ENCODE measurements around the gene LKAAEAR1.
"Not testable (repeated sequence)": the region's sequence is repeated elsewhere in the genome, so short reads cannot be mapped to it uniquely, and the experiment has no call there.

Gene LKAAEAR1

DNA sequence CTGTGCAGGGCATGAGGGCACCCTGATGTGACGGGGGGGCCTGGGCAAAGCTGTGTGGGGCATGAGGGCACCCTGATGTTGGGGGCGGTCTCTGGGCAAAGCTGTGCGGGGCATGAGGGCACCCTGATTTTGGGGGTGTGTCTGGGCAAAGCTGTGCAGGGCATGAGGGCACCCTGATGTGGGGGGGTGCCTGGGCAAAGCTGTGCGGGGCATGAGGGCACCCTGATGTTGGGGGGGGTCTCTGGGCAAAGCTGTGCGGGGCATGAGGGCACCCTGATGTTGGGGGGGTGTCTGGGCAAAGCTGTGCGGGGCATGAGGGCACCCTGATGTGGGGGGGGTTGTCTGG lies 33.2 kb upstream of the LKAAEAR1 start:
- H3K27ac ChIP-seq (ENCODE audit: low read depth in 2 of 2, low read length in 2 of 2); H3K9ac ChIP-seq (ENCODE audit: low read depth in 1 of 2, low read length in 2 of 2); H3K9me3 ChIP-seq (ENCODE audit: control insufficient read depth in 2 of 2, low read length in 2 of 2); H3K4me3 ChIP-seq (ENCODE audit: low read length in 2 of 2); H3K4me1 ChIP-seq (ENCODE audit: control insufficient read depth in 2 of 2, insufficient read depth in 2 of 2, low read length in 2 of 2); H3K36me3 ChIP-seq (ENCODE audit: control insufficient read depth in 2 of 2, insufficient read depth in 2 of 2, low read length in 2 of 2): not testable (repeated sequence)
- peaks cover 2 to 10% of the 10 kb centered on the region in 2 donors for H3K27me3 ChIP-seq (ENCODE audit: control insufficient read depth in 2 of 2, insufficient read depth in 2 of 2, low read length in 2 of 2)

DNA sequence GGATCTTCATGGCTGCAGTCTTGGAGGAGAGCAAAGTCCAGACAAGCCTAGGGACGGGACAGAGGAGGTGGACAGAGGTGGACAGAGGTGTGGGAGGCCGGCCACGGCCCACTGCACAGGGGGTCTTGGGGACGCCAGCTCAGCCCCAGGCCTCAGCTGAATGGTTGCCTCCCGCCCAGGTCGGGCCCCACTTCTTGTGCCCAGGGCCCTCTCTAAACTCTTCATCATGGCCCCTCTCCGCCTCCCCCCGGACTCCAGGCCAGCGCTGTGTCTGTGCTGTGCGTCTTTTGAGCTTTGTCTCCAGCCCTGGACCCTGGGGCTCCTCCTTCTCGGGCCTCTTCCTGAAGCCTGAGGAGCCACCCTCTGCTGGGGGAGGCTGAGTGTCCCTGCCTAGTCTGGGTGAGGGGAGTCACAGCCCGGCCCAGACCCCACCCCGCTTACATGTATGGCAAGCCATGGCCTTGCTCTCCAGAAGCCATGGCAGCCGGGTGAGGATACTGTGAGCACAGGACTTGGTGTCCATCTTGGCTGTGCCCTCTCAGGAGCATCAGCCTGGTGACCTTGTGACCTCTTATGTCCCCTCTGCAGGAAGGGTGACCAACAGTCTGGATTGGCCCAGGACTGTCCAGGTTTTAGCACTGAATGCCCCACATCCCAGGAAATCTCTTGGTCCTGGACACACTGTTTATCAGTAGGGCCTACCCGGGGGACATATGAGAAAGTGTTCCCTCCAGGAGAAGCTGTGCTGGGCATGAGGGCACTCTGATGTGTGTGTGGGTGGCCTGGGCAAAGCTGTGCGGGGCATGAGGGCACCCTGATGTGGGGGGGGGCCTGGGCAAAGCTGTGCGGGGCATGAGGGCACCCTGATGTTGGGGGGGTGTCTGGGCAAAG lies 32.6 kb upstream of the LKAAEAR1 start:
- no peak overlapping the region for H3K9ac ChIP-seq (ENCODE audit: low read depth in 1 of 2, low read length in 2 of 2)
- H3K27ac ChIP-seq (ENCODE audit: low read depth in 2 of 2, low read length in 2 of 2): no peak overlapping the region
- H3K9me3 ChIP-seq (ENCODE audit: control insufficient read depth in 2 of 2, low read length in 2 of 2): no peaks in the 10 kb centered on the region
- H3K36me3 ChIP-seq (ENCODE audit: control insufficient read depth in 2 of 2, insufficient read depth in 2 of 2, low read length in 2 of 2): no peaks in the 10 kb centered on the region
- peaks cover 2 to 10% of the 10 kb centered on the region in 2 donors for H3K27me3 ChIP-seq (ENCODE audit: control insufficient read depth in 2 of 2, insufficient read depth in 2 of 2, low read length in 2 of 2)
- peaks cover 0 to 2% of the 10 kb centered on the region in 2 donors for H3K4me1 ChIP-seq (ENCODE audit: control insufficient read depth in 2 of 2, insufficient read depth in 2 of 2, low read length in 2 of 2)
- no peak overlapping the region for H3K4me3 ChIP-seq (ENCODE audit: low read length in 2 of 2)

DNA sequence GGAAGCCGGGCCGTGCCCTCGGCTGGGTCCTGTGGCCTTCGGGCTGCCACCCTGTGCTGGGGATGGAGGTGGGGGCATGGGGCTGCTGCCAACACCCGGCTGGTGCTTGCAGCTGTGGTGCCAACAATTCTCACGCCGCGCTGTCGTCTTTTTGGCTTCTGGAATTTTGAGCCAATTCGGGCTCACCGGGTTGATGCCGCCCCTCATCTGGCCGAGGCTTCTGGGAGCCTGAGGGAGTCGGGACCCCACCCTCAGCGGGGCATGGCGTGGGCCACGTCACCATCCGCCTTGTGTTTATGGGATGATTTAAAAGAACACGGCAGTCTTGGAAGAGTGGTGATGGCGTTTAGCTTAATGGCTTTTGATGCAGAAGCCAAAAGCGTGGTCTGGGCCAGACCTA lies 31.8 kb upstream of the LKAAEAR1 start:
- no peak overlapping the region for H3K27ac ChIP-seq (ENCODE audit: low read depth in 2 of 2, low read length in 2 of 2)
- peaks cover 0 to 2% of the 10 kb centered on the region in 2 donors for H3K4me1 ChIP-seq (ENCODE audit: control insufficient read depth in 2 of 2, insufficient read depth in 2 of 2, low read length in 2 of 2)
- no peak overlapping the region for H3K4me3 ChIP-seq (ENCODE audit: low read length in 2 of 2)
- H3K9me3 ChIP-seq (ENCODE audit: control insufficient read depth in 2 of 2, low read length in 2 of 2): no peaks in the 10 kb centered on the region
- no peaks in the 10 kb centered on the region for H3K36me3 ChIP-seq (ENCODE audit: control insufficient read depth in 2 of 2, insufficient read depth in 2 of 2, low read length in 2 of 2)
- H3K9ac ChIP-seq (ENCODE audit: low read depth in 1 of 2, low read length in 2 of 2): no peak overlapping the region
- peaks cover under 1 to 3% of the 10 kb centered on the region in 2 donors for H3K27me3 ChIP-seq (ENCODE audit: control insufficient read depth in 2 of 2, insufficient read depth in 2 of 2, low read length in 2 of 2)

DNA sequence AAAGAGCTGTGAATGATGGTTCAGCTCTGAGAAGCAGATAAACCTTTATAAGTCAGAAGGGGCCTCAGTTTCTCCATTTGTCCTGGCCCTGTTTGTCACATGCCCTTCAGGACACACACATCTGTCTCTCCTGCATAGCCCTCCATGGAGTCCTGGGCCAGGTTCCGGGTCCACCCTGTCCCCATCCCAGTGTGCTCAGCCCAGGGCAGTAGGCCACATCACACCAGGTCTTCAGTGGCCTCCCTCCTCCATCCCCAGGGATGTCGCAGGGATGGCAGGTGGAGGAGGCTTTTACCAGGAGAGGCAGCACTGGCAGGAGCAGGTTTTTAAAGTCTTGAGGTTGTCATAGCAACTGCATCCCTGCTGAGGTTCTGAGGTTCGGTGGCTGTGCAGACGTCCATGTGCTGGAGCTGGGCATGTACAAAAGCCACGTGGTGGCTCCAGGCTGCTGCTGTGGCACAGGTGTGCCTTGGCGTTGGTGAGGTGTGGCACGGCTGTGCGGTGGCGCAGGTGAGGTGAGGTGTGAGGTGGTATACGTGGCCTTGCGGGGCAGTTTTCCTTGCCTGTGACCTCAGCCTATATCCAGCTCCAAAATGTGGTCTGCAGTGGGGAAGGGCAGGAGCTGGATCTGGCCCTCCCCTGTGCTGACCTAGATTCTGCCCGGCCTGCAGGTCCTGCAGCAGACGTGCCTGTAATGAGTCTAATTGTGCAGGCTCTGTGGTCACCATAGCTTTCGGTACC lies 31.1 kb upstream of the LKAAEAR1 start:
- peaks cover 0 to 1% of the 10 kb centered on the region in 2 donors for H3K4me1 ChIP-seq (ENCODE audit: control insufficient read depth in 2 of 2, insufficient read depth in 2 of 2, low read length in 2 of 2)
- no peaks in the 10 kb centered on the region for H3K9me3 ChIP-seq (ENCODE audit: control insufficient read depth in 2 of 2, low read length in 2 of 2)
- H3K4me3 ChIP-seq (ENCODE audit: low read length in 2 of 2): no peak overlapping the region
- no peaks in the 10 kb centered on the region for H3K36me3 ChIP-seq (ENCODE audit: control insufficient read depth in 2 of 2, insufficient read depth in 2 of 2, low read length in 2 of 2)
- no peak overlapping the region for H3K9ac ChIP-seq (ENCODE audit: low read depth in 1 of 2, low read length in 2 of 2)
- H3K27ac ChIP-seq (ENCODE audit: low read depth in 2 of 2, low read length in 2 of 2): no peak overlapping the region
- H3K27me3 ChIP-seq (ENCODE audit: control insufficient read depth in 2 of 2, insufficient read depth in 2 of 2, low read length in 2 of 2): no peaks in the 10 kb centered on the region

DNA sequence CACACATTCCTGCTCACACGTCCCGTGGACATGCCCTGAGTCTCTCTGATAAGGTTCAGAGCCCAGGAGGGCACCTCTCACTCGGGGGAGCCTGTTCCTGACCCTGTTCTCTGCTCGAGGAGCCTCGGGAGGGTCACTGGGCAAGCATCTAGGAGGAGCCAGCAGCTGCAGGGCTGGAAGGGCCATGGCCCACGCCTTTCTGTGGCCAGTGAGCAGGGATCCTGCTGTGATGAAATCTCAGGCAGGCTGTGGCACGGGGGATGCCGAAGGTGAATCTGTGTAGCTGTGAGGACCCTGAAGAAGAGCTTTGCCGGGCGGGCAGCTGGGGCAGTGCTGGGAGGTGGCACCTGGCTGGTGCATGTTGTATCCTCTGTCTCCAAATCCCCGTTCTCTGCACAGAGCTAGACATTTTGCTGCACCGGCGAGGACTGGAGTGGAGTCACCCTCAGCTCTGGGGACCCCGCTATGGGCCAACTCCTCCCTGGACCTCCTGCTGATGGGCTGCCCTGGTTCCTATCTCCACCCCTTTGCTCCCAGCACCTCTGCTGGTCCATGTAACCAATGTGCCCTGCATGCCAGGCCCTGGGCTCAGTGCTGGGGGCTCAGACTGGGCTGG lies 30.3 kb upstream of the LKAAEAR1 start:
- no peak overlapping the region for H3K9ac ChIP-seq (ENCODE audit: low read depth in 1 of 2, low read length in 2 of 2)
- no peak overlapping the region for H3K4me3 ChIP-seq (ENCODE audit: low read length in 2 of 2)
- H3K27ac ChIP-seq (ENCODE audit: low read depth in 2 of 2, low read length in 2 of 2): no peak overlapping the region
- no peaks in the 10 kb centered on the region for H3K36me3 ChIP-seq (ENCODE audit: control insufficient read depth in 2 of 2, insufficient read depth in 2 of 2, low read length in 2 of 2)
- no peaks in the 10 kb centered on the region for H3K4me1 ChIP-seq (ENCODE audit: control insufficient read depth in 2 of 2, insufficient read depth in 2 of 2, low read length in 2 of 2)
- no peaks in the 10 kb centered on the region for H3K27me3 ChIP-seq (ENCODE audit: control insufficient read depth in 2 of 2, insufficient read depth in 2 of 2, low read length in 2 of 2)
- H3K9me3 ChIP-seq (ENCODE audit: control insufficient read depth in 2 of 2, low read length in 2 of 2): no peaks in the 10 kb centered on the region

DNA sequence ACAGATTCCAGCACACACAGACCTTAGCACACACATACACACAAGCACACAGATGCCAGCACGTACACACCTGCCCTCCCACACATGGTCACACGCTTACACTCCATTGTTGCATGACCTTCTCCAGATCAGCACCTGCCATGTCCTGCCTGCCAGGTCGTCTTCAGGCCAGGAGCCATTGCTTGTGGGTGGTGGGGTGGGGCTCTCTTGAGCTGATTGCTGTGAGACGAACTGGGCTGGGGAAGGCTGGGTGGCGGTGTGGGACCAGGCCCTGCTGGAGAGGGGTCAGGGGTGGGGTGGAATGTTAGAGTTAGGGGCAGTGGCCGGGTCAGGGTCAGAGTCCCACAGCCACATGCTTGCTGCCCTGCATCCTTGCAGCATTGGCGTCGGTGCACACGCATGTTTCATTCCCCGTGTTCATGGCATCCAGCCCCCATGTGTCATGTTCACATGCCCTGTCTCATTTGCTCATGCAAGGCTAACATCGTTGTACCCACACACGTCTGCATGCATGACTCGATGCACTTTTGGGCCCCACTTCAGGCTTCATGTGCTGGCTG lies 29.7 kb upstream of the LKAAEAR1 start:
- no peaks in the 10 kb centered on the region for H3K4me1 ChIP-seq (ENCODE audit: control insufficient read depth in 2 of 2, insufficient read depth in 2 of 2, low read length in 2 of 2)
- H3K4me3 ChIP-seq (ENCODE audit: low read length in 2 of 2): no peak overlapping the region
- H3K9me3 ChIP-seq (ENCODE audit: control insufficient read depth in 2 of 2, low read length in 2 of 2): no peaks in the 10 kb centered on the region
- H3K9ac ChIP-seq (ENCODE audit: low read depth in 1 of 2, low read length in 2 of 2): no peak overlapping the region
- no peaks in the 10 kb centered on the region for H3K27me3 ChIP-seq (ENCODE audit: control insufficient read depth in 2 of 2, insufficient read depth in 2 of 2, low read length in 2 of 2)
- no peak overlapping the region for H3K27ac ChIP-seq (ENCODE audit: low read depth in 2 of 2, low read length in 2 of 2)
- no peaks in the 10 kb centered on the region for H3K36me3 ChIP-seq (ENCODE audit: control insufficient read depth in 2 of 2, insufficient read depth in 2 of 2, low read length in 2 of 2)

DNA sequence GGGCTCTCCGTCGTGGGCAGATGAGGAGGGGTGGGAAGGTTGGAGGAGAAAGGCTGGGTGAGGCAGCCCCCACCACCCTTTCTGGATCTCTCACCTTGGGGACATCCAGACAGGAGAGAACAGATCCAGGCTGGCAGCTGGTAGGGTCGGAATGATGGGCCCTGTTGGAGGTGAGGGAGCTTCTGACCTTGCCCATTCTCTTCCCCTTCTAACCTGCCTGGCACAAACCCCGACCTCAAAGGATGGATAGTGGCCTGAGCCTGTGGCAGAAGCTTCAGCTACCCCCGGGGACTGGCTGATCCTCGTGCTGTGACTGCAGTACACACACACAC lies 29.2 kb upstream of the LKAAEAR1 start:
- no peaks in the 10 kb centered on the region for H3K27me3 ChIP-seq (ENCODE audit: control insufficient read depth in 2 of 2, insufficient read depth in 2 of 2, low read length in 2 of 2)
- no peaks in the 10 kb centered on the region for H3K9me3 ChIP-seq (ENCODE audit: control insufficient read depth in 2 of 2, low read length in 2 of 2)
- H3K9ac ChIP-seq (ENCODE audit: low read depth in 1 of 2, low read length in 2 of 2): no peak overlapping the region
- H3K27ac ChIP-seq (ENCODE audit: low read depth in 2 of 2, low read length in 2 of 2): no peak overlapping the region
- H3K4me3 ChIP-seq (ENCODE audit: low read length in 2 of 2): no peak overlapping the region
- H3K36me3 ChIP-seq (ENCODE audit: control insufficient read depth in 2 of 2, insufficient read depth in 2 of 2, low read length in 2 of 2): no peaks in the 10 kb centered on the region
- H3K4me1 ChIP-seq (ENCODE audit: control insufficient read depth in 2 of 2, insufficient read depth in 2 of 2, low read length in 2 of 2): no peaks in the 10 kb centered on the region

DNA sequence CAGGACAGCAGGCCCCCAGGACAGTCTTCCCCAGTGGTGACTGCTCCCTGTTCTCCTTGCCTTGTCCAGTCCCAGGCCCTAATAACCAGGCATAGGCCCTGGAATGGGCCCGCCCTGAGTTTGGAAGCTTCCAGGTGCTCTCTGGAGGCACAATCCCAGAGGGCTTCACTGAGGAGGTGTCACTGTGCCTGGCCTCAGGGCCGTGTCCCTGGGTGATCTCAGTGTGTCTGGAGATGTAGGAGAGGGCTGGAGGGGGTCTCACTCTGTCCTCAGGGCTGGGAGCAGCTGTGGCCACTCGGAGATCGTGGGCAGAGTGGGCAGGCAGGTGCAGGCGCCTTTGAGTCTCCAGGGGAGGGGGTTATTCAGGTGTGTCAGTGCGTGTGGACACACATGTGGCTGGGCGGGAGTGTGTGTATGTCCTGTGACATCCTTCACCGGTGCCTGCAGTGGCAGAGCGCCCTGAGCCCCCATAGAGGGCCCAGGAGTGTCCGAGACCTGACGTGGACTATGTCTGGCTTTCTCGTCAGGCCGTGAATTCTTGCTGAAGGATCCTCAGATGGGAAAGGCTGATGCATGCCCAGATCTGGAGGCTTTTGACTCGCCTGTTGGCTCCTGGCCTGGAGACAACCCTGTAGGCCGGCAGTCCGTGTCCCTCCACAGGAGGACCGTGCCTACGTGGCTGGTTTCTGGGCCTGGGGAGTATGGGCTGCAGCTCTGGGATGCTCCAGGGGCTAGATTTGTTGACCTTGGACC lies 28.7 kb upstream of the LKAAEAR1 start:
- Histone ChIP-seq H3K9me3 (ENCODE audit: control insufficient read depth in 2 of 2, low read length in 2 of 2) (no peaks in the 10 kb centered on the region), H3K27ac (ENCODE audit: low read depth in 2 of 2, low read length in 2 of 2) (no peak overlapping the region), H3K27me3 (ENCODE audit: control insufficient read depth in 2 of 2, insufficient read depth in 2 of 2, low read length in 2 of 2) (no peaks in the 10 kb centered on the region), H3K4me1 (ENCODE audit: control insufficient read depth in 2 of 2, insufficient read depth in 2 of 2, low read length in 2 of 2) (no peaks in the 10 kb centered on the region), H3K9ac (ENCODE audit: low read depth in 1 of 2, low read length in 2 of 2) (no peak overlapping the region), H3K36me3 (ENCODE audit: control insufficient read depth in 2 of 2, insufficient read depth in 2 of 2, low read length in 2 of 2) (no peaks in the 10 kb centered on the region), H3K4me3 (ENCODE audit: low read length in 2 of 2) (no peak overlapping the region)

DNA sequence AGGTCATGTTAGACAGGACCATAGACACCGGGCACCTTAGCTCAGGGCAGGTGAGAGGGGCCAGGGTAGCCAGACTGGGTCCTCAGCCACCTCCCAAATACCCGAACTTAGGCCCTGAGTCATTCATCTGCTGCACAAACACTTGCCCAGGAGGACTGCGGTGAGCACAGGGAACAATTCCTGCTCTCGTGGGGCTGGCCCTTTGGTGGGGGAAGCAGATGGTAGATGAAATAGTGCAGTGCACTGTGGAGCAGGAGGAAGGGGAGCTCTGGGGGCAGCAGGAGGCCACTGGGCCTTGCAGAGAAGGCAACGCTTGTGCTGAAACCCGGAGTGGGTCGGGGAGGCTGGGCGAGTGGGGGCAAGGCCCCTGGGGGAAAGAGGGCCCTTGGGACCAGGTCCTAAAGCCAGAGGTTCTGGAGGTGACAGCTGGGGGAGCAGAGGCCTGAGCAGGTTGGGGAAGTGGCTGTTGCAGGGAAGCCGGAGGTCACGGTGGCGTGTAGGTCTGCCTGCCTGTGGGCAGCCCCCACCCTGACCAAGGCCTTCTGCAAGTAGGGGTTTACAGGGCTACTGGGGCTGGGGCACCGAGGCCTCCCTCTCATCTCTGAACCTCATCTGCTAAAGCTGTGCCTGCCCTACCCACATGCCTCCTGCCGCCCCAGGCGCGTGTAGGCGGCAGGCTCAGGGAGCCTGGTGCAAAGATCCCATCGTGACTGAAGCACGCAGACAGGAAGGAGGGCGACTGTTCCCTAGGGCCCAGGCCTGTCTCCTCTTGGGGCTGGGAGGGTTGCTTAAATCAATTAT lies 27.8 kb upstream of the LKAAEAR1 start:
- no peaks in the 10 kb centered on the region for H3K36me3 ChIP-seq (ENCODE audit: control insufficient read depth in 2 of 2, insufficient read depth in 2 of 2, low read length in 2 of 2)
- no peak overlapping the region for H3K9ac ChIP-seq (ENCODE audit: low read depth in 1 of 2, low read length in 2 of 2)
- H3K9me3 ChIP-seq (ENCODE audit: control insufficient read depth in 2 of 2, low read length in 2 of 2): no peaks in the 10 kb centered on the region
- peaks cover 0 to 2% of the 10 kb centered on the region in 2 donors for H3K27me3 ChIP-seq (ENCODE audit: control insufficient read depth in 2 of 2, insufficient read depth in 2 of 2, low read length in 2 of 2)
- no peaks in the 10 kb centered on the region for H3K4me1 ChIP-seq (ENCODE audit: control insufficient read depth in 2 of 2, insufficient read depth in 2 of 2, low read length in 2 of 2)
- no peak overlapping the region for H3K4me3 ChIP-seq (ENCODE audit: low read length in 2 of 2)
- no peak overlapping the region for H3K27ac ChIP-seq (ENCODE audit: low read depth in 2 of 2, low read length in 2 of 2)

All from mucosa of rectum (tissue), 2 donors.